Right lung (tissue), 5 donors: ENCODE data around the gene MKKS. TPM values are rescaled to one million over a fixed set of nuclear protein-coding genes. Genes with fewer than 3 reads are reported as not detected.
A peak's percentile ranks its signal among the peaks of the same experiment; 100 is the strongest.

ENCODE experiments used
- DNase-seq, 2 donors: peaks; one replicate each; pipeline ENCODE4 v3.0.0-alpha.2; 2013
- polyA plus RNA-seq, 5 donors: library from polyadenylated mRNA; unstranded; fragments of 120-200 nt; gene quantifications; one replicate each; pipeline versions ENCODE4 v1.2.1 to v1.2.3, GENCODE V29; 2013; ENCODE audit warnings: inconsistent platforms in 1 of 5, low replicate concordance in 1 of 5; ENCODE audit not compliant: insufficient read length in 5 of 5, insufficient read depth in 1 of 5

The MKKS gene
- polyA plus RNA-seq, 5 donors: 22.6 to 30.2 (median 28.6) TPM

- DNase-seq: peak; percentile 7 to 10
Observed at GRCh38 chr20:10370091-10370887, 63.7 kb downstream of the MKKS start.

GRCh38 chr20:10369723-10370090, 64.3 kb downstream of the MKKS start:
- DNase-seq: peak; percentile 5 to 9

GRCh38 chr20:10368702-10369041, 65.3 kb downstream of the MKKS start:
- no peak for DNase-seq

GRCh38 chr20:10367943-10368701, 65.9 kb downstream of the MKKS start:
- DNase-seq: no peak

GRCh38 chr20:10367693-10367942, 66.4 kb downstream of the MKKS start:
- no peak for DNase-seq

- DNase-seq: no peak
Observed at GRCh38 chr20:10366898-10367692, 66.9 kb downstream of the MKKS start.

- no peak for DNase-seq
Observed at GRCh38 chr20:10362674-10363073, 71.3 kb downstream of the MKKS start.

GRCh38 chr20:10360878-10361277, 73.1 kb downstream of the MKKS start:
- no peak for DNase-seq

- no peak for DNase-seq
Observed at GRCh38 chr20:10359621-10360040, 74.4 kb downstream of the MKKS start.

- DNase-seq: no peak
Observed at GRCh38 chr20:10357974-10358373, 76.0 kb downstream of the MKKS start.

GRCh38 chr20:10357061-10357708, 76.8 kb downstream of the MKKS start:
- DNase-seq: no peak

- DNase-seq: no peak
Observed at GRCh38 chr20:10356628-10357027, 77.4 kb downstream of the MKKS start.

GRCh38 chr20:10352934-10353824, 80.8 kb downstream of the MKKS start:
- DNase-seq: no peak

Other genes with a start within 250 kb of the MKKS start
- 10 to 100 TPM in 2 of 5 donors, 1 to 10 TPM in 3; 3.7 to 12.4 (median 7.6) TPM for gene SNAP25, start 215.4 kb downstream of the MKKS start, polyA plus RNA-seq
- gene SLX4IP, start 1.1 kb upstream of the MKKS start, polyA plus RNA-seq: 10 to 100 TPM in 1 of 5 donors, 1 to 10 TPM in 4; 8.2 to 10.6 (median 9.7) TPM
- gene JAG1, start 239.8 kb upstream of the MKKS start, polyA plus RNA-seq: 10 to 100 TPM; 43.7 to 68.1 (median 52.7) TPM